Prostate gland (tissue), 2 donors: ENCODE measurements around the gene OTULIN.

ENCODE experiments used
- CTCF ChIP-seq, 4 experiments: fragments of 200-600 bp in 2 of 4; fragments of 450-650 bp in 2 of 4; sonication (generic) in 2 of 4; IDR thresholded peaks; 1 replicate in 3 of 4; 2 replicates in 1 of 4; pipeline ENCODE4 v1.5.1; 2016 to 2019; ENCODE audit warnings: antibody characterized with exemption in 4 of 4, mild to moderate bottlenecking in 2 of 4, moderate library complexity in 2 of 4
- POLR2A ChIP-seq: fragments of 450-650 bp; IDR thresholded peaks from one replicate; pipeline ENCODE4 v1.6.1; 2016; ENCODE audit warnings: antibody characterized with exemption, mild to moderate bottlenecking
- POLR2AphosphoS5 ChIP-seq: sonication (generic); formaldehyde crosslinking; IDR thresholded peaks from one replicate; pipeline ENCODE4 v1.6.1; 2017; ENCODE audit warnings: antibody characterized with exemption

- TF ChIP-seq POLR2A: no peak
- no peak for TF ChIP-seq CTCF (IDR thresholded peaks at IDR 0.05)
- TF ChIP-seq POLR2AphosphoS5: no peak
Measured at GRCh38 chr5:14672484-14673394, 8.2 kb downstream of the OTULIN start.
